Endothelial cell of umbilical vein (primary cell): ENCODE results near the gene GFAP. TPM values are rescaled to one million over a fixed set of nuclear protein-coding genes. Genes with fewer than 3 reads are reported as not detected.

Experiments
- BruUV-seq: library from RNA; stranded (reverse); fragments of 400-500 nt; replicated peaks from 2 replicates; lab custom pipeline; 2021; lab: Mats Ljungman, UMichigan
- CTCF ChIA-PET: fragments of 300-600, 350-600 bp; sonication (Branson Sonifier 250); formaldehyde crosslinking; loops from one replicate; lab custom pipeline; 2021; ENCODE audit warnings: antibody characterized with exemption, inconsistent platforms; lab: Charles Lee
- POLR2A ChIA-PET: fragments of 300-600, 350-600 bp; sonication (Branson Sonifier 250); formaldehyde crosslinking; loops from one replicate; lab custom pipeline; 2021; ENCODE audit warnings: antibody characterized with exemption, inconsistent platforms; lab: Charles Lee
- DNase-seq: peaks from one replicate; pipeline ENCODE4 v3.0.0-alpha.2; 2011; ENCODE audit warnings: low read depth, low spot score
- FAIRE-seq: peaks from 2 replicates; lab custom pipeline; 2011; peaks lifted over from hg19 to GRCh38; lab: Jason Lieb, UNC
- H2AFZ ChIP-seq: 2 replicates; pipeline ENCODE4 v1.6.0; 2012; ENCODE audit warnings: low read depth, low read length, control low read depth, inconsistent platforms
- H3K27ac ChIP-seq: 2 replicates; pipeline ENCODE4 v1.5.1; 2011; ENCODE audit warnings: low read depth, mild to moderate bottlenecking, control low read depth, low read length, moderate library complexity; ENCODE audit not compliant: insufficient read depth
- H3K27me3 ChIP-seq, 2 experiments: 2 replicates each; pipeline versions ENCODE4 v1.6.0 to v1.6.1; 2011; ENCODE audit warnings: low read length in 2 of 2, mixed read lengths in 1 of 2; ENCODE audit not compliant: control insufficient read depth in 2 of 2, insufficient read depth in 2 of 2
- H3K36me3 ChIP-seq, 2 experiments: 2 replicates in 1 of 2; 3 replicates in 1 of 2; pipeline ENCODE4 v1.5.1; 2011; ENCODE audit warnings: low read length in 2 of 2, mild to moderate bottlenecking in 1 of 2, moderate library complexity in 1 of 2; ENCODE audit not compliant: control insufficient read depth in 2 of 2, insufficient read depth in 2 of 2; ENCODE audit errors: extremely low read depth in 1 of 2
- H3K4me1 ChIP-seq: 3 replicates; pipeline ENCODE4 v1.5.1; 2011; ENCODE audit warnings: mild to moderate bottlenecking, low read length; ENCODE audit not compliant: control insufficient read depth, insufficient read depth; ENCODE audit errors: extremely low read depth
- H3K4me2 ChIP-seq: 2 replicates; pipeline ENCODE4 v1.6.1; 2011; ENCODE audit warnings: low read length, control low read depth, mixed read lengths; ENCODE audit not compliant: insufficient read depth
- H3K4me3 ChIP-seq, 3 experiments: fragments of 200-600 bp in 1 of 3; sonication (generic), shearing (Covaris generic) in 1 of 3; replicated peaks in 1 of 3; 2 replicates each; pipeline ENCODE4 v1.5.1; 2011 to 2016; ENCODE audit warnings: control low read depth in 3 of 3, low read length in 3 of 3, mild to moderate bottlenecking in 2 of 3, inconsistent platforms in 1 of 3, low read depth in 1 of 3, moderate library complexity in 1 of 3; ENCODE audit not compliant: insufficient read depth in 1 of 3
- H3K79me2 ChIP-seq: 2 replicates; pipeline ENCODE4 v1.6.0; 2012; ENCODE audit warnings: low read length, inconsistent platforms; ENCODE audit not compliant: control insufficient read depth, insufficient read depth
- H3K9ac ChIP-seq: replicated peaks from 2 replicates; pipeline ENCODE3; 2011; ENCODE audit warnings: low read length, control low read depth; ENCODE audit not compliant: insufficient read depth; ENCODE audit errors: extremely low read depth
- H3K9me1 ChIP-seq: replicated peaks from 3 replicates; pipeline ENCODE4 v1.6.0; 2011; ENCODE audit warnings: mild to moderate bottlenecking, low read length; ENCODE audit not compliant: control insufficient read depth, insufficient read depth; ENCODE audit errors: extremely low read depth
- H3K9me3 ChIP-seq: replicated peaks from 2 replicates; pipeline ENCODE4 v1.5.1; 2012; ENCODE audit warnings: low read length, inconsistent platforms; ENCODE audit not compliant: control insufficient read depth, insufficient read depth
- H4K20me1 ChIP-seq: replicated peaks from 2 replicates; pipeline ENCODE3; 2011; ENCODE audit warnings: mild to moderate bottlenecking, low read length; ENCODE audit not compliant: control insufficient read depth, insufficient read depth; ENCODE audit errors: extremely low read depth
- CTCF ChIP-seq, 2 donors: IDR thresholded peaks; 1 replicate in 1 of 2; 2 replicates in 1 of 2; pipeline ENCODE4 v1.5.1; 2011; ENCODE audit warnings: low read length in 2 of 2, mild to moderate bottlenecking in 2 of 2, moderate library complexity in 2 of 2, control low read depth in 1 of 2, inconsistent platforms in 1 of 2, low read depth in 1 of 2; ENCODE audit not compliant: insufficient read depth in 1 of 2; ENCODE audit errors: extremely low read depth in 1 of 2
- FOS ChIP-seq: IDR thresholded peaks from 2 replicates; pipeline ENCODE4 v1.6.1; 2011; ENCODE audit warnings: mild to moderate bottlenecking, low read length, moderate library complexity, borderline replicate concordance; ENCODE audit not compliant: insufficient read depth
- JUN ChIP-seq: IDR thresholded peaks from 2 replicates; pipeline ENCODE4 v1.6.1; 2011; ENCODE audit warnings: borderline replicate concordance, low read depth; ENCODE audit not compliant: insufficient read length, insufficient read depth
- MYC ChIP-seq: IDR thresholded peaks from one replicate; pipeline ENCODE4 v1.6.1; 2011; ENCODE audit warnings: mild to moderate bottlenecking, low read depth, low read length
- POLR2A ChIP-seq: IDR thresholded peaks from 2 replicates; pipeline ENCODE4 v1.6.1; 2012; ENCODE audit warnings: low read depth, mild to moderate bottlenecking, control low read depth, low read length
- POLR2AphosphoS5 ChIP-seq: IDR thresholded peaks from 2 replicates; pipeline ENCODE4 v1.6.1; 2012; ENCODE audit warnings: low read depth, mild to moderate bottlenecking, control low read depth, low read length, moderate library complexity; ENCODE audit not compliant: insufficient read depth
- dilution Hi-C: fragments of 300-500 bp; cut with MboI; formaldehyde crosslinking; loops from one replicate; pipeline ENCODE4 v1.15.0; 2019; ENCODE audit warnings: low sequenced_read_pairs; ENCODE audit not compliant: extremely low pct_ligation_motif_present
- intact Hi-C: fragments of 100-400 bp; cut with micrococcal nuclease; formaldehyde crosslinking; loops from one replicate; pipeline ENCODE4 v1.10.0; 2022
- polyA plus RNA-seq, 4 experiments: library from polyadenylated mRNA; depleted of rRNA in 3 of 4; stranded (reverse) in 3 of 4; unstranded in 1 of 4; fragments of >200 nt; gene quantifications; 2 replicates each; pipeline versions ENCODE4 v1.2.1 to v1.2.3, GENCODE V29; 2011 to 2012; ENCODE audit warnings: missing spikeins in 1 of 4
- total RNA-seq: library from RNA; stranded (reverse); gene quantifications from 2 replicates; pipeline ENCODE4 v1.2.3, GENCODE V29; 2021

The GFAP gene
- total and polyA plus RNA-seq, 2 donors (not counting 3 experiments of a cell fraction or from before 2014, with no cell fraction given): 0.07 to 0.42 TPM

- no peaks in the 10 kb centered on the region for H4K20me1 ChIP-seq
- H3K9ac ChIP-seq: no peak overlapping the region
- CTCF ChIA-PET: interaction anchor here (0.9 to 2.4 kb wide), 5 partner anchors 9 to 94 kb away, joined by 3 to 16 read pairs (median 5); no protein-coding TSS in a partner anchor
- no TSS peak for BruUV-seq
- H2AFZ ChIP-seq: no peak overlapping the region
- H3K4me1 ChIP-seq: no peaks in the 10 kb centered on the region
- POLR2A ChIA-PET: no interaction called here
- FAIRE-seq: no peak
- no peak for DNase-seq
- no peak overlapping the region for H3K4me3 ChIP-seq
- H3K36me3 ChIP-seq: peaks cover 16 to 22% of the 10 kb centered on the region in 2 experiments
- no peaks in the 10 kb centered on the region for H3K9me3 ChIP-seq
- TF ChIP-seq POLR2A (no peak), JUN (no peak), CTCF (IDR thresholded peaks at IDR 0.05; ENCODE audit: extremely low read depth in 1 of 2, insufficient read depth in 1 of 2, low read depth in 1 of 2, low read length in 2 of 2) (no peak), FOS (no peak), POLR2AphosphoS5 (no peak), MYC (no peak)
- dilution Hi-C loops: no loop called here
- no peak overlapping the region for H3K27ac ChIP-seq
- intact Hi-C loops: no loop called here
- no peaks in the 10 kb centered on the region for H3K9me1 ChIP-seq
- H3K27me3 ChIP-seq: no peaks in the 10 kb centered on the region
- H3K4me2 ChIP-seq: no peak overlapping the region
- H3K79me2 ChIP-seq: no peaks in the 10 kb centered on the region
Observed at GRCh38 chr17:44930667-44931066, 15.4 kb upstream of the GFAP start.
